MV-4-11 (cell line): Measurements from ENCODE around the gene CD52.

Source experiments
- DNase-seq: peaks from one replicate; lab custom pipeline; 2025; lab: John Stamatoyannopoulos, UW

The CD52 gene

DNA sequence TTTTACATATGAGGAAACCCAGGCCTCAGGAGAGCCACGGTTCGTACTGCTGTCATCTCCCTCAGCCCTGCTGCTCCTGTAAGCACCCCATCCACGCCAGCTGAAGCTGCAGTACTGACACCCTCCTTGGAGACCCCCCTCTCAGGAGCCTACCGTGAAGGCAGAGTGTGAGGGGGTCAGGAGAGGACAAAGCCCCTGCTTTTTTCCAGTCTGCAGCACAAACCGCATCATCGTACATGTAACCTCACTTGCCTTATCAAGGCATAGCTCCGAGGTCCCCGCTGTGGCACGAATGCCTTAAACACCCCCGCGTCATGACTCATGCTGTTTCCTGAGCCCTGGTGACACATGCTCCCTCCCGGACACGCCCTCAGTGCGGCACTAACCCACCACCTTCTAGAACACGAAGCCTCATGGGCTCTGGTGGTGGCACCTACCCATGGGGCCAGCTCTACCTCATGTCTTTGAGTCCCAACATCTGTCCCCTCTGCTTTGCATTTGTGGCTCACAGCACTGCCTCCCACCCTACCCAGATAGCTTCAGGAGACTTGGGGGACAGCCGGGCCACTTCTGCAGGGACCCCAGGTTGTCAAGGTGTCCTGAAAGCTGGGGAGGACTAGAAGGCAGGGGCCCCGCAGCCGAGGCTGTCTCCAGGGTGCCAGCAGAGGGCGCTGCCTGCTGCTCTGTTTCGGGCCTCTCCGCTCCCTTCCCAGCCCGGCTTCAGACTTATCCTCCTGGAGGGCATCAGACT is 33.0 kb upstream of the CD52 start:
- DNase-seq = peak; percentile 96

- no peak for DNase-seq
These were observed 32.2 kb upstream of the CD52 start for GRCh38 chr1:26285366-26286063.

DNA sequence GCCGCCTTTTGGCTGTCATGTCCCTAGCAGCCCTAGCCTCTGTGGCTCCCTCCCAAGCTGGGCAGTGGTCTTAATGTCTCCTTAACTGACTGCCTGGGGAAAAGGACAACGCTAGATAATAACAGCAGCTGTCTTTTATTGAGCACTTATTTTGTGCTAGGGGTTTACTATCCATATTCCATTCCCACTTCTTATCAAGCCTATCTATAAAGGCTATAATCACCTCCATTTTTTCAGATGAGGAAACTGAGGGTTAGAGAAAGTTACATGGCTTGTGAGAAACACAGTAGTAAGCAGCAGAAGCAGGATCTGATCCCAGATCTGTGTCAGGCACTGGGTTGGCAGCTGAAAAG is 31.7 kb upstream of the CD52 start:
- no peak for DNase-seq

GRCh38 chr1:26287033-26287711 is 30.6 kb upstream of the CD52 start:
- peak; percentile 91 for DNase-seq

- DNase-seq = no peak
These were observed 29.9 kb upstream of the CD52 start for GRCh38 chr1:26287811-26288210.

DNA sequence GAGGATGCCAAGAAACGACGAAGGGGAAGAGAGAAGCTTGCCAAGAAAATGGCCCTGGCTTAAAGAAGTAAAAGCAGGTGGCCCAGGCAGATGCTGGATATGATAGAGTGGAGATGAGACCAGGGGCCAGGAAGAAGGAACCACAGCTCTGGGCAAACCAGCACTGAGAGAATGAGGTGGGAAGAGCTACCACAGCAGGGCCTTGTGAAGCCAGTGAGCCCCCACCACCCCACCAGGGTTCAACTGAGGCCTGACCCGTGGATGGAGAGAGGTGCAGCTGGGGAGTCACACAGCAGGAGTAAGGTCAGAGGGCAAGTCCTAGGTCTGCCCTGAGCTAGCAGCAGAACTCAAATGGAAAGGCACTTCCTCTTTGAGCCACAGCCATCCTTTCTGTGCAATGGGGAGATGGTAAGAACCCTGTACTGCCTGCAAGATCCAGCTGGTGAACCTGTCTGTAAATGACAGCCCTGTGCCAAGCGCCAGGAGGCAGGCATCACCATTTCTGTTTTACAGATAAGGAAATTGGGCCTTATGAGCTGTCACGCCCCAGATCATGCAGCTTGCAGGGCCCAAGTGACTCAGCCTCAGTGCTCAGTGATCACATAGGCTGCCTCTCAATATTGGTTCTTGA is 29.3 kb upstream of the CD52 start:
- peak; percentile 79 for DNase-seq

DNA sequence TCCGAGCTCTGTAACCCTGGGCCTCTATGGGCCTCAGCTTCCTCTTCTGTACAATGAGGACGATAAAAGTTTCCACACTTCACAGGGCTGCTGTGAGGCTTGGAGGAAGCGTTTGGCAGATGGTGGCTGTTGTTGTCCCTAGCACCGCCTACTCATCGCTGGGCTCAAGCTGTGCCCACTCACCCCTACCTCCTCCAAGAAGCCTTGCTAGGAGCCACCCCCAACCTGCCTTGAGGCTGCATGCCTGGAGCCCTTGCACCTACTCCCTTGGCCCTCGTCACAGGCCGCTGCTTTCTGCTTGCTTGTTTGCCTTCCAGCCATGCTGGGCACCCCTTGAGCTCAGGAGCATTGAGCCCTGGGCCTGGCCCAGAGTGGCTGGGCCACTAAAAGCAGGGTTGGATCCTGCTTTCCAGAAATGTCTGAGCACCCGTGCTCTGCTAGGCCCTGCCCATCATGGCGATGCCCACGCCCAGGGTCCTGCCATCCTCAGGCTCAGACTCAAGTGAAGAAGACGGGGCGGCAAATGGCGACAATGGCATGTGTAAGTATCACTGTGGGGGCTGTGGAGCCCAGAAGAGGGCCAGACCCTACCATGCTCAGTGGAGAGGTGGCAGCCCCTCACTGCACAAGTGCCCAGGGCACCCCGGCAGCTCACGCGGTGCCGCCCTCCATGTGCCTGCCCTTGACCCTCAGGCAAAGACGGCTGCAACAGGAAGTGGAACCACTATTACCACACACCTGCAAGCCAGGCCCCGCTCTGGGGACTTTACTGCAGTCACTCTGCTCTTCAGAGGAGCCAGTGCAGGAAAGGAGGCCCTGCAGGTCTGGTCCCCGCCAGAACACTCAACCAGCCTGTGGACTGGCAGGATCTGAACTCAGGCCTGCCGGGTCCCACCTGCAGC is 28.3 kb upstream of the CD52 start:
- DNase-seq = peak; percentile 91

DNA sequence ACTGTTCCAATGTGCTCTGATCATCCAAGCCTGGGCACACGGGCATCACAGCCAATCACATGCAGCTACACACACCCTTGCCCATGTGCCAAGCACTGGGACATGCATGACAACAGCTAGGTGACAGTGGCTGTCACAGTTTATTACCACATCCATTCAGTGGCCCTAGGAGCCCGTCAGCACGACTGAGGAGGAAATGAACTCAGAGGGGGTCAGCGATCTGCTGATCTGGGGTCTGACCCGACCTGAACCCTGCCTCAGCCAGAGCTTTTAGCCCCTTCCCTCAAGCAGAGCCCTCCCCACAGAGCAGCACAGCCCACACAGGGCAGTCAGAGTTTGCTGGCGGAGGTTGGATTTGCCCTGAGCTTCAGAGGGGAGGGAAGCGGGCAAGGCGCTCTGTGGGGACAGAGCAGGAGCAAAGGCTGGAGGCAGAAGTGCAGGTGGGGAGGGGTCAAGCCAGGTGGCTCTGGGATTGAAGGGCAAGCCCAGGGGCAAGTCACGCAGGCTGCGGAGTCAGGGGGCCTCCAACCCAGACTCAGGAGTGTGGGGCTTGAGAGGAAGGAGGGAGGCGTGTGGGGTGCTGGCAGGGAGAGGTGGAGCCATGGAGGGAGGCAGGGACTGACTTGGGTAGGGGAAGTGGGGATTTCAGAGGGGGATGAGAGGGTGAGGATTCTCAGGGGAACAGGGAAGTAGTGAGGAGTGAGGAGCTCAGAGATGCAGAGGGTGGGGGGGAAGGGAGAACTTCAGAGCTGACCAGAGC is 27.5 kb upstream of the CD52 start:
- peak; percentile 65 for DNase-seq

DNA sequence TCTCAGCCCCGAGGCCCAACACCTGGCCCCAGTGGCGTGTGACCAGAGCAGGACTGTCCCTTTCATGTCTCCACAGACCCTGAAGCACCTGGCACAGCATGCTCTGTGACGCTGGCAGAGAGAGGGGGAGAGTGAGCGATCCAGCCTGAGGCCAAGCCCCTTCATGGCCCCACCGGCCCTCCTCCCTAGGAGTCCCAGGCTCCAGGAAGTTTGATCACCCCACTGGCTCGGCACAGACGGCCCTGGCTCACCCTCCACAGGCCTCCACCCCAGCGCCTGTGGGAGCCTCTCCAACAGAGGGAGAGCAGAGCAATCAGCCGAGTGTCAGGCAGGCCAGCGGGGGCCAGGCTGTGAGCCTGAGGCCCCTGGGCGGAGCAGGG is 26.9 kb upstream of the CD52 start:
- DNase-seq = no peak

DNA sequence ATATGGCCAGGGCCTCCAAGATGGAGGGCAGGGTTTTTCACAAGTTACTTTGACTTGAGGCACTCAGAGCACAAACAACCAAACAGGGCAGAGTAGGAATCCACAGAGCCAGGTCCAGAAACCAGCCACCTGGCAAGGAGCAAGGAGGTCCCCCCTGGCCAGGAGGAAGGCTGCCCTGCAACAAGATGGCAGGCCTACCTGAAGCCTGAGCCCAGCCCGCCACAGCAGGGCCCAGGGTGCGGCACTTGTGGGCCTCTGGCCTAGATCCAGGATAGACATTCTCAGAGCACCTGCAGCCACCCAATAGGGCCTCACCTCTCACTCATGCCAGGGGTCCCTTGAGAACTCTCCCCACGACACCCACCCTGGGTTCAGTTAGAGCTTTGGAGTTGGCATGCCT is 26.3 kb upstream of the CD52 start:
- no peak for DNase-seq

DNA sequence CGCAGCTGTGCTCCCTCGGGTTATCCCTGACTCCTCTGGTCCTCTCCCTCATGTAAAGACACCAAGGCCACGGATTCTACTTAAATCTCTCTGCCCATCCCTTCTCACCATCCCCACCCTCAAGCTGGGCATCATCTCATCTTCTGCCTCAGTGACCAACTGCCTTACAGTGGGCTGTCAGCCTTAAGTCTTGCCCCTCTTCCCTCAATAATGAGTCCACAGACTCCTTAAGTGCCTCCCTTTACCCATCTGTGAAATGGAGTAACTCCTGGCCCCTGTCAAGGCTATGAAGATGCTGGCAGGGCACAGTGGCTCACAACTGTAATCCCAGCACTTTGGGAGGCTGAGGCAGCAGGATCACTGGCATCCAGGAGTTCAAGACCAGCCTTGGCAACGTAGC is 25.8 kb upstream of the CD52 start:
- no peak for DNase-seq

DNA sequence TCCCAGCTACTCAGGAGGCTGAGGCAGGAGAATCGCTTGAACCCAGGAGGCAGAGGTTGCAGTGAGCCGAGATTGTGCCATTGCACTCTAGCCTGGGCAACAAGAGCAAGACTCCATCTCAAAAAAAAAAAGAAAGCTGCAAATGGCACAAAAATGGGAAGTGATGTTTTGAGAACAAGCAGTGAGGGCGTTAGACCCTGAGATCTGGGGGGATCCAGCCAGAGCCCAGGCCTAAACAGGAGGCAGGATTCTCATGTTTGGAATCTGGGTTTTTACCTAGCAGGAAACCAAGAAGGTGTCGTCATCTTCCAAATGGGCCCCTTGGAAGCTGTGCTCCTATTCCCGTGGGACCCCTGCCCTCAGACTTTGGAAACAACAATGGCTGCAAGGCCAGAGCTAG is 25.0 kb upstream of the CD52 start:
- peak; percentile 13 for DNase-seq

GRCh38 chr1:26293911-26294463 is 23.8 kb upstream of the CD52 start:
- DNase-seq = no peak

DNA sequence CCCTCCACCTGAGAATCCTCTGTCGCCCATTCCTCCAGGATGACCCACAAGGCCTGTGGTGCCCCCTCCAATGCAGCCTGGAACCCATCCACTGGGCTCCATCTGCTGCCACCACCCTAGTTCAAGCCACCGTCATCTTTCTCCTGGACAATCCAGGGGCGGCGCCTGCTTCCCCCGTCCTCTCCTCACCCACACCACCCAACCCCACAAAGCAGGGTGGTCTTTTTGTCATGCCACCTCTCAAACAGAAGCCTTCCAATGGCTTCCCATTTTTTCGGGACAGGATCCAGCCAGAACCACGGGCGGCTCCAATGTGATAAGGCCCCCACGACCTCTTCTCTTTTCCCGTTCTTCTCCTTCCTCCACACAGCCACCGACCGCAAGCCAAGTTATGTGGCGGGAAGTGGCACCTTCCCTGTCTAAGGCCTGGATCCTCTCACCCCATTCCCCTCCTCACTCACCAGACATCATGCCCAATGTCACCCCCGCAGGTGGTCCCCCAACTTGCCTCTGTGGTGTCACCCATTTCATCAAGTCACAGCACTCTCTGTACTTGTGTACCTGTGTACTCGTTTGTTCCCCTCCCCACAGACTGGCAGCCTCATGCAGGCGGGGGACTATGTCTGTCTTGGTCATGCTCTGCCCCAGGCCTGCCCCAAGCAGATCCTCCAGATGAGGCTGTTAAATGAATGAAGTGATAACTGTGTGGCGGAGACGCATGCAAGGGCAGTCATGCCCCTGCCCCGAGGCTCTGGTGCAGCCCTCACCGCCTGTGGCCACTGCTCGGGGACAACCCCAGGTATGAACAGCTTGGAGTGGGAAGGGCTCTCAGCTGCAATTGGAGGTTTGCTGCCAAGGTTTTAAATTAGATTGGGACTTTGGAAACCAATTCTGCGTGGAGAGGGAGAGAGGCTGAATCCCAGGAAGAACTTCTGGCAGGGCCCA is 22.3 kb upstream of the CD52 start:
- no peak for DNase-seq

DNA sequence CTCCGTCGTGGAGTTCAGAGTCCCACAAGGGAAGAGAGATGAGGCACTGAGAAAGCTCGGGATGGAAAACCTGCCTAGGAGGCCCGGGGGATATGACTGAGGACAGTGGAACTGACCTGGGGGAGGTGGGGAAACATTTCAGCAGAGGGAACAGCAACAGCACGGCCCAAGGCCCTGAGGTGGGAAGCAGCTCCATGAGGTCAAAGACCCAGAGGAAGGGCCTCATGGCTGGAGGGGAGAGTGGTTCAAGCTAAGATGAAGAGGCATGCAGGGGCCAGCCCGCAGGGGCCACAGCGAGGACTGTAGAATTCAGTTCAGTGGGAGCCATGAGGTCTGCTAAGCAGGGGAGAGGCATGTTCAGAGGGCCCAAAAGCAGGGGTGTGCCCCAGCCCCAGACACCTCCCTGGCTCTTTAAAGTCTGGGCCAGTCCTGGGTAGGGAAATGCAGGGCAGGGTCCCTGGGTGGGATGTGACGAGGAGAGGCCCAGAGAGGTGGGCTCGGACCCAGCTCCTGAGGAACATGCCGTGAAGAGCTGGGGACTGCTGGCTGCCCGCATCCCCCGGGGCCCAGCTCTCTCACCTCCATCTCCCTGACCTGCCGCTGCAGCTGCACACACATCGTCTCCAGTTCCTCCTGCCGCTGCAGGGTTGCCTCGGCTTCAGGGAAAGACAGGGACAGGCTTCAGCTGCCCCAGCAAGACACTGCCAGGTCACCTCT is 21.3 kb upstream of the CD52 start:
- DNase-seq = no peak

DNA sequence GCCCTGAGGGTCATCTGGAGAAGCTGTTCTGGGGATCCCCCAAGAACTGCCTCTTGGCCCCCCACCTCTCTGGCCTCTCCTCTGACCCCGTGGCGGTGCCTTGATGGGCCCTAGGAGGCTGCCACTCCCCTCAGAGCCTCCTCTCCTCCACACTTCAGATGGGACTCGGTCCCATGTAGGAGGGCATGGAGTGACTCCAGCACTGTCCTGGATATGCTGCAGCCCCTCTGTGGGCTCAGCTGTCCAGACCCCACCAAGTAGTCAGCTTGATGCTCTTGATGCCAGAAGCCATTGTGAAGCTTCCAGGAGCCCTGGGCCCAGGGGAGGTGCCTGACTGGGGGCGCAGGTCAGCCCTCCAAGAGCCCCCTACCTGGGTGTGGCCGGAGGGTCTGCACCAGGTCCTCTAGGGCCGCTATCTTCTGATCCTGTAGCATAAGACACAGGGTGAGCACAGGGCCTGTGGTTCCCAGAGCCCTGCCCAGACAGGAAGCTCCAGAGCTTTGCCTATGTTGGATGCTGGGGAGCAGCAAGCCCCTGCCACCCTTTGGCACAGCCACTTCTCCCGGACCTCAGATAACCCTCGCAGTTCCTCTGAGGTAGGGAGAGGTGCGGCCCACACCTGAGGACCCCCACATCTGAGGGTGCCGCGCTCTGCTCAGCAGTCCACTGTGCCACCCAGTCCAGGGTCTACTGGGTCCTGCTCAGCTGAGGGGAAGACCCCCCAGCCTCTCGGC is 20.5 kb upstream of the CD52 start:
- DNase-seq = no peak

GRCh38 chr1:26297791-26298124 is 20.0 kb upstream of the CD52 start:
- no peak for DNase-seq

GRCh38 chr1:26300578-26301275 is 17.0 kb upstream of the CD52 start:
- no peak for DNase-seq
